Subcutaneous abdominal adipose tissue (tissue), 5 donors: Measurements from ENCODE around the gene NTM.

ENCODE experiments used
- H3K27ac ChIP-seq: one replicate; pipeline ENCODE4 v1.7.0; 2013; ENCODE audit warnings: low read depth, mild to moderate bottlenecking, inconsistent platforms, low read length, moderate library complexity
- H3K27me3 ChIP-seq, 5 donors: one replicate each; pipeline ENCODE4 v1.7.0; 2013; ENCODE audit warnings: low read length in 5 of 5, inconsistent platforms in 1 of 5; ENCODE audit not compliant: control insufficient read depth in 5 of 5, insufficient read depth in 4 of 5
- H3K36me3 ChIP-seq, 5 donors: one replicate each; pipeline ENCODE4 v1.7.0; 2013; ENCODE audit warnings: low read length in 5 of 5; ENCODE audit not compliant: control insufficient read depth in 5 of 5, insufficient read depth in 5 of 5
- H3K4me1 ChIP-seq, 5 donors: one replicate each; pipeline ENCODE4 v1.7.0; 2013; ENCODE audit warnings: low read length in 5 of 5, mild to moderate bottlenecking in 3 of 5, moderate library complexity in 1 of 5; ENCODE audit not compliant: control insufficient read depth in 5 of 5, insufficient read depth in 5 of 5
- H3K4me3 ChIP-seq, 5 donors: one replicate each; pipeline ENCODE4 v1.7.0; 2013; ENCODE audit warnings: low read length in 5 of 5, low read depth in 1 of 5
- H3K9ac ChIP-seq, 5 donors: one replicate each; pipeline ENCODE4 v1.7.0; 2013; ENCODE audit warnings: low read length in 5 of 5, mild to moderate bottlenecking in 4 of 5, moderate library complexity in 3 of 5
- H3K9me3 ChIP-seq, 5 donors: one replicate each; pipeline ENCODE4 v1.7.0; 2013; ENCODE audit warnings: low read length in 5 of 5; ENCODE audit not compliant: control insufficient read depth in 5 of 5
- donor health status: healthy.
- donor health status: healthy.
- donor health status: healthy.
- donor health status: healthy.
- donor health status: healthy.

NTM gene

GRCh38 chr11:132253469-132254264 lies 883.3 kb downstream of the NTM start:
- H3K27ac ChIP-seq = no peak overlapping the region
- no peaks in the 10 kb centered on the region for H3K27me3 ChIP-seq
- no peak overlapping the region for H3K4me3 ChIP-seq
- no peaks in the 10 kb centered on the region for H3K36me3 ChIP-seq
- H3K9me3 ChIP-seq = peaks cover 0 to 4% (median 0%) of the 10 kb centered on the region in 5 donors
- H3K9ac ChIP-seq = no peak overlapping the region
- no peaks in the 10 kb centered on the region for H3K4me1 ChIP-seq

GRCh38 chr11:132254906-132255305 lies 884.5 kb downstream of the NTM start:
- H3K27me3 ChIP-seq = no peaks in the 10 kb centered on the region
- no peak overlapping the region for H3K9ac ChIP-seq
- peaks cover 0 to 4% (median 0%) of the 10 kb centered on the region in 5 donors for H3K9me3 ChIP-seq
- no peak overlapping the region for H3K27ac ChIP-seq
- H3K4me1 ChIP-seq = no peaks in the 10 kb centered on the region
- no peaks in the 10 kb centered on the region for H3K36me3 ChIP-seq
- no peak overlapping the region for H3K4me3 ChIP-seq

- no peak overlapping the region for H3K27ac ChIP-seq
- no peaks in the 10 kb centered on the region for H3K9me3 ChIP-seq
- no peaks in the 10 kb centered on the region for H3K4me1 ChIP-seq
- H3K9ac ChIP-seq = no peak overlapping the region
- H3K36me3 ChIP-seq = no peaks in the 10 kb centered on the region
- H3K27me3 ChIP-seq = no peaks in the 10 kb centered on the region
- H3K4me3 ChIP-seq = no peak overlapping the region
Observed at GRCh38 chr11:132256528-132257279, 886.3 kb downstream of the NTM start.

GRCh38 chr11:132257871-132258270 lies 887.5 kb downstream of the NTM start:
- Histone ChIP-seq H3K4me1 (no peaks in the 10 kb centered on the region), H3K9ac (no peak overlapping the region), H3K4me3 (no peak overlapping the region), H3K9me3 (no peaks in the 10 kb centered on the region), H3K27me3 (peaks cover 0 to 3% (median 0%) of the 10 kb centered on the region in 5 donors), H3K36me3 (no peaks in the 10 kb centered on the region), H3K27ac (no peak overlapping the region)

GRCh38 chr11:132258875-132259274 lies 888.5 kb downstream of the NTM start:
- no peaks in the 10 kb centered on the region for H3K9me3 ChIP-seq
- no peak overlapping the region for H3K9ac ChIP-seq
- peaks cover 0 to 3% (median 0%) of the 10 kb centered on the region in 5 donors for H3K27me3 ChIP-seq
- H3K4me1 ChIP-seq = no peaks in the 10 kb centered on the region
- H3K27ac ChIP-seq = no peak overlapping the region
- no peaks in the 10 kb centered on the region for H3K36me3 ChIP-seq
- H3K4me3 ChIP-seq = no peak overlapping the region

GRCh38 chr11:132260636-132261035 lies 890.2 kb downstream of the NTM start:
- Histone ChIP-seq H3K27me3 (peaks cover 0 to 3% (median 0%) of the 10 kb centered on the region in 5 donors), H3K9ac (no peak overlapping the region), H3K9me3 (no peaks in the 10 kb centered on the region), H3K4me3 (no peak overlapping the region), H3K36me3 (no peaks in the 10 kb centered on the region), H3K4me1 (no peaks in the 10 kb centered on the region), H3K27ac (no peak overlapping the region)

- peaks cover 0 to 3% (median 0%) of the 10 kb centered on the region in 5 donors for H3K27me3 ChIP-seq
- H3K36me3 ChIP-seq = no peaks in the 10 kb centered on the region
- H3K27ac ChIP-seq = no peak overlapping the region
- no peak overlapping the region for H3K4me3 ChIP-seq
- H3K4me1 ChIP-seq = no peaks in the 10 kb centered on the region
- H3K9ac ChIP-seq = no peak overlapping the region
- H3K9me3 ChIP-seq = no peaks in the 10 kb centered on the region
Observed at GRCh38 chr11:132263241-132263640, 892.8 kb downstream of the NTM start.

GRCh38 chr11:132263875-132264274 lies 893.5 kb downstream of the NTM start:
- Histone ChIP-seq H3K36me3 (no peaks in the 10 kb centered on the region), H3K4me1 (no peaks in the 10 kb centered on the region), H3K9ac (no peak overlapping the region), H3K4me3 (no peak overlapping the region), H3K9me3 (no peaks in the 10 kb centered on the region), H3K27me3 (peaks cover 0 to 3% (median 0%) of the 10 kb centered on the region in 5 donors), H3K27ac (no peak overlapping the region)

- no peaks in the 10 kb centered on the region for H3K4me1 ChIP-seq
- H3K4me3 ChIP-seq = no peak overlapping the region
Observed at GRCh38 chr11:132264616-132265015, 894.2 kb downstream of the NTM start.

More at GRCh38 chr11:132264616-132265015, 894.2 kb downstream of the NTM start:
- Histone ChIP-seq H3K9ac (no peak overlapping the region), H3K27me3 (peaks cover 0 to 3% (median 0%) of the 10 kb centered on the region in 5 donors), H3K9me3 (no peaks in the 10 kb centered on the region), H3K36me3 (no peaks in the 10 kb centered on the region), H3K27ac (no peak overlapping the region)
